HEK293T (cell line): ENCODE results near the gene CISH.

Experiments used
- CTCF ChIA-PET: fragments of 350-600 bp; formaldehyde crosslinking; extraction: SDS; loops from one replicate; lab custom pipeline; 2021; ENCODE audit warnings: antibody characterized with exemption, inconsistent platforms; lab: Yijun Ruan, JAX
- POLR2A ChIA-PET: fragments of 350-600 bp; formaldehyde crosslinking; extraction: SDS; loops from one replicate; lab custom pipeline; 2020; ENCODE audit warnings: antibody characterized with exemption, inconsistent platforms; lab: Yijun Ruan, JAX
- DNase-seq: peaks from one replicate; pipeline ENCODE4 v3.0.0; 2012; ENCODE audit warnings: mixed read lengths; ENCODE audit errors: extremely low spot score
- ARNT ChIP-seq: fragments of 450-650 bp; IDR thresholded peaks from 2 replicates; pipeline ENCODE4 v1.6.1; 2017; ENCODE audit warnings: mild to moderate bottlenecking
- BHLHE40 ChIP-seq: fragments of 450-650 bp; IDR thresholded peaks from 2 replicates; pipeline ENCODE4 v1.6.1; 2016; ENCODE audit warnings: mild to moderate bottlenecking, moderate library complexity, borderline replicate concordance
- CTBP1 ChIP-seq: fragments of 450-650 bp; IDR thresholded peaks from 2 replicates; pipeline ENCODE4 v1.6.1; 2016; ENCODE audit warnings: borderline replicate concordance
- ELF4 ChIP-seq: fragments of 450-650 bp; IDR thresholded peaks from 2 replicates; pipeline ENCODE4 v1.6.1; 2017; ENCODE audit warnings: antibody characterized with exemption
- FOXA1 ChIP-seq: fragments of 450-650 bp; IDR thresholded peaks from 2 replicates; pipeline ENCODE4 v1.6.1; 2016; ENCODE audit warnings: mild to moderate bottlenecking
- FOXK2 ChIP-seq: fragments of 450-650 bp; IDR thresholded peaks from 2 replicates; pipeline ENCODE4 v1.6.1; 2016; ENCODE audit warnings: mild to moderate bottlenecking
- FOXM1 ChIP-seq: fragments of 450-650 bp; IDR thresholded peaks from 2 replicates; pipeline ENCODE4 v1.6.1; 2017; ENCODE audit warnings: mild to moderate bottlenecking, borderline replicate concordance
- HDGF ChIP-seq: fragments of 450-650 bp; IDR thresholded peaks from 2 replicates; pipeline ENCODE4 v1.6.1; 2017; ENCODE audit warnings: antibody characterized with exemption, borderline replicate concordance
- L3MBTL2 ChIP-seq: fragments of 450-650 bp; conservative IDR thresholded peaks from 2 replicates; pipeline ENCODE4 v1.6.1; 2016; ENCODE audit warnings: mild to moderate bottlenecking
- LEF1 ChIP-seq: fragments of 450-650 bp; IDR thresholded peaks from 2 replicates; pipeline ENCODE4 v1.6.1; 2017; ENCODE audit warnings: mild to moderate bottlenecking, borderline replicate concordance
- NFRKB ChIP-seq: fragments of 450-650 bp; IDR thresholded peaks from 2 replicates; pipeline ENCODE4 v1.6.1; 2016; ENCODE audit warnings: mild to moderate bottlenecking, moderate library complexity
- PKNOX1 ChIP-seq: fragments of 450-650 bp; IDR thresholded peaks from 2 replicates; pipeline ENCODE4 v1.6.1; 2016
- SP1 ChIP-seq: fragments of 450-650 bp; IDR thresholded peaks from 2 replicates; pipeline ENCODE4 v1.6.1; 2017
- SUZ12 ChIP-seq: fragments of 450-650 bp; IDR thresholded peaks from 2 replicates; pipeline ENCODE4 v1.6.1; 2016; ENCODE audit warnings: mild to moderate bottlenecking
- TARDBP ChIP-seq: fragments of 450-650 bp; IDR thresholded peaks from 2 replicates; pipeline ENCODE4 v1.6.1; 2016
- ZNF384 ChIP-seq: fragments of 450-650 bp; IDR thresholded peaks from 2 replicates; pipeline ENCODE4 v1.6.1; 2016

Gene CISH

GRCh38 chr3:50639055-50639494 lies 27.5 kb upstream of the CISH start:
- ChIA-PET POLR2A (interaction anchor here (1.0 kb wide), 1 partner anchor 35 kb away, joined by 3 read pairs; the partner anchor contains the start of gene DOCK3), CTCF (no interaction called here)
- TF ChIP-seq ZNF384 = no peak
- TF ChIP-seq FOXM1 = no peak
- no peak for TF ChIP-seq SP1
- no peak for TF ChIP-seq PKNOX1
- no peak for TF ChIP-seq SUZ12
- TF ChIP-seq ELF4 = no peak
- TF ChIP-seq FOXA1 = no peak
- TF ChIP-seq TARDBP = no peak
- no peak for TF ChIP-seq L3MBTL2
- TF ChIP-seq CTBP1 = no peak
- no peak for TF ChIP-seq FOXK2
- no peak for TF ChIP-seq BHLHE40
- no peak for TF ChIP-seq NFRKB
- no peak for TF ChIP-seq ARNT
- no peak for TF ChIP-seq LEF1
- no peak for TF ChIP-seq HDGF
- no peak for DNase-seq

- TF ChIP-seq FOXA1 (no peak), SUZ12 (no peak), TARDBP (no peak), FOXK2 (no peak), BHLHE40 (no peak), SP1 (no peak), ZNF384 (no peak), NFRKB (no peak)
- DNase-seq = no peak
- POLR2A ChIA-PET = interaction anchor here (0.8 kb wide), 1 partner anchor 34 kb away, joined by 3 read pairs; no protein-coding TSS in a partner anchor
- CTCF ChIA-PET = no interaction called here
Measured at GRCh38 chr3:50637945-50638344, 26.4 kb upstream of the CISH start.

GRCh38 chr3:50637011-50637410 lies 25.4 kb upstream of the CISH start:
- TF ChIP-seq LEF1 (no peak), ZNF384 (no peak), FOXM1 (no peak), FOXA1 (no peak), CTBP1 (no peak), NFRKB (no peak), HDGF (no peak), BHLHE40 (no peak), ELF4 (no peak), ARNT (no peak), SUZ12 (no peak), TARDBP (no peak)
- POLR2A ChIA-PET = no interaction called here
- CTCF ChIA-PET = interaction anchor here (1.0 kb wide), 1 partner anchor 20 kb away, joined by 3 read pairs; the partner anchor contains the start of gene MAPKAPK3
- no peak for DNase-seq

GRCh38 chr3:50635066-50635465 lies 23.5 kb upstream of the CISH start:
- ChIA-PET CTCF (no interaction called here), POLR2A (interaction anchor here (0.7 kb wide), 1 partner anchor 18 kb away, joined by 3 read pairs; no protein-coding TSS in a partner anchor)
- DNase-seq = no peak
- TF ChIP-seq FOXK2 (no peak), LEF1 (no peak), ELF4 (no peak), HDGF (no peak), NFRKB (no peak), L3MBTL2 (no peak), FOXM1 (no peak), PKNOX1 (no peak), ZNF384 (no peak), ARNT (no peak), SUZ12 (no peak), SP1 (no peak), FOXA1 (no peak), BHLHE40 (no peak)

GRCh38 chr3:50633230-50633790 lies 21.7 kb upstream of the CISH start:
- TF ChIP-seq SUZ12 (no peak), FOXA1 (no peak), BHLHE40 (no peak), LEF1 (no peak), L3MBTL2 (no peak), PKNOX1 (no peak), FOXK2 (no peak), ZNF384 (no peak), CTBP1 (no peak), ELF4 (no peak), SP1 (no peak), NFRKB (no peak), ARNT (no peak), FOXM1 (no peak), TARDBP (no peak), HDGF (no peak)
- CTCF ChIA-PET = interaction anchor here (0.6 to 2.4 kb wide), 3 partner anchors 17 to 61 kb away, joined by 3 to 9 read pairs (median 3); partner anchors contain the start of gene MAPKAPK3
- no peak for DNase-seq
- POLR2A ChIA-PET = interaction anchor here (0.9 kb wide), 1 partner anchor 21 kb away, joined by 3 read pairs; the partner anchor contains the start of gene CISH
